IMR-90 (cell line): ENCODE measurements around the gene GLRX2. TPM values are rescaled to one million over a fixed set of nuclear protein-coding genes. Genes with fewer than 3 reads are reported as not detected.

ENCODE experiments used
- ATAC-seq: fragments of 200-7000 bp; cut with Tn5 transposase; 2 replicates; pipeline ENCODE4 v1.9.1; 2020; ENCODE audit warnings: low read depth, mild to moderate bottlenecking, moderate library complexity
- BruUV-seq: library from RNA; stranded (reverse); fragments of 400-500 nt; replicated peaks from 2 replicates; lab custom pipeline; 2021; lab: Mats Ljungman, UMichigan
- CTCF ChIA-PET: fragments of 300-600 bp; formaldehyde crosslinking; extraction: SDS; loops from one replicate; lab custom pipeline; 2021; ENCODE audit warnings: antibody characterized with exemption; lab: Yijun Ruan, JAX
- POLR2A ChIA-PET: fragments of 300-600 bp; sonication (Branson Sonifier 250); formaldehyde crosslinking; loops from one replicate; lab custom pipeline; 2022; ENCODE audit warnings: antibody characterized with exemption; ENCODE audit not compliant: unreplicated experiment; lab: Charles Lee
- DNase-seq: peaks from one replicate; pipeline ENCODE4 v3.0.0; 2013
- H2AFZ ChIP-seq: replicated peaks from 2 replicates; pipeline ENCODE3; 2013; ENCODE audit warnings: low read length, mild to moderate bottlenecking; ENCODE audit not compliant: poor library complexity
- H2AK5ac ChIP-seq: 2 replicates; pipeline ENCODE4 v1.6.1; 2013; ENCODE audit warnings: low read depth, low read length, inconsistent platforms
- H2AK9ac ChIP-seq: replicated peaks from 2 replicates; pipeline ENCODE3; 2013; ENCODE audit warnings: mild to moderate bottlenecking, low read depth, low read length, moderate library complexity; ENCODE audit not compliant: poor library complexity
- H2BK120ac ChIP-seq: 2 replicates; pipeline ENCODE4 v1.6.1; 2013; ENCODE audit warnings: low read depth, low read length, inconsistent platforms
- H2BK15ac ChIP-seq: 3 replicates; pipeline ENCODE4 v1.6.1; 2013; ENCODE audit warnings: low read depth, low read length, inconsistent platforms
- H2BK20ac ChIP-seq: 2 replicates; pipeline ENCODE4 v1.6.1; 2013; ENCODE audit warnings: low read depth, mild to moderate bottlenecking, inconsistent platforms, low read length, moderate library complexity
- H2BK5ac ChIP-seq: 2 replicates; pipeline ENCODE4 v1.6.1; 2013; ENCODE audit warnings: mild to moderate bottlenecking, low read depth, low read length, inconsistent platforms; ENCODE audit not compliant: poor library complexity, severe bottlenecking
- H3K14ac ChIP-seq: replicated peaks from 2 replicates; pipeline ENCODE4 v1.6.1; 2013; ENCODE audit warnings: low read depth, low read length, inconsistent platforms
- H3K18ac ChIP-seq: 2 replicates; pipeline ENCODE4 v1.6.1; 2013; ENCODE audit warnings: low read depth, low read length, control low read depth
- H3K23ac ChIP-seq: 2 replicates; pipeline ENCODE4 v1.6.1; 2013; ENCODE audit warnings: low read depth, low read length, inconsistent platforms
- H3K27ac ChIP-seq: 2 replicates; pipeline ENCODE4 v1.5.1; 2013; ENCODE audit warnings: mild to moderate bottlenecking, control low read depth, low read length; ENCODE audit not compliant: insufficient read depth
- H3K27me3 ChIP-seq: 2 replicates; pipeline ENCODE4 v1.6.1; 2013; ENCODE audit warnings: low read length; ENCODE audit not compliant: control insufficient read depth, insufficient read depth
- H3K36me3 ChIP-seq: 2 replicates; pipeline ENCODE4 v1.6.1; 2013; ENCODE audit warnings: low read length, mixed read lengths; ENCODE audit not compliant: control insufficient read depth, insufficient read depth
- H3K4ac ChIP-seq: 2 replicates; pipeline ENCODE4 v1.6.1; 2013; ENCODE audit warnings: low read depth, low read length, inconsistent platforms
- H3K4me1 ChIP-seq: 2 replicates; pipeline ENCODE4 v1.6.1; 2013; ENCODE audit warnings: low read length, mixed read lengths; ENCODE audit not compliant: control insufficient read depth, insufficient read depth
- H3K4me2 ChIP-seq: 2 replicates; pipeline ENCODE4 v1.6.1; 2013; ENCODE audit warnings: low read depth, mild to moderate bottlenecking, control low read depth, low read length, moderate library complexity
- H3K4me3 ChIP-seq: 2 replicates; pipeline ENCODE4 v1.5.1; 2013; ENCODE audit warnings: low read depth, mild to moderate bottlenecking, control low read depth, low read length, moderate library complexity; ENCODE audit not compliant: insufficient read depth
- H3K56ac ChIP-seq: 2 replicates; pipeline ENCODE4 v1.6.1; 2013; ENCODE audit warnings: low read length, inconsistent platforms; ENCODE audit not compliant: insufficient read depth; ENCODE audit errors: extremely low read depth
- H3K79me1 ChIP-seq, 2 experiments: 2 replicates each; pipeline ENCODE4 v1.6.1; 2013; ENCODE audit warnings: low read length in 2 of 2, inconsistent platforms in 1 of 2, low read depth in 1 of 2
- H3K9ac ChIP-seq: 2 replicates; pipeline ENCODE4 v1.6.1; 2013; ENCODE audit warnings: low read depth, low read length, control low read depth
- H3K9me1 ChIP-seq: 2 replicates; pipeline ENCODE4 v1.6.1; 2013; ENCODE audit warnings: low read length, inconsistent platforms; ENCODE audit not compliant: insufficient read depth
- H3K9me3 ChIP-seq: 2 replicates; pipeline ENCODE4 v1.6.1; 2013; ENCODE audit warnings: low read length; ENCODE audit not compliant: control insufficient read depth, insufficient read depth
- H4K20me1 ChIP-seq: 2 replicates; pipeline ENCODE4 v1.6.1; 2013; ENCODE audit warnings: low read length, inconsistent platforms; ENCODE audit not compliant: insufficient read depth
- H4K5ac ChIP-seq: 2 replicates; pipeline ENCODE4 v1.6.1; 2013; ENCODE audit warnings: mild to moderate bottlenecking, low read depth, low read length, control low read depth
- H4K8ac ChIP-seq, 2 experiments: 2 replicates each; pipeline ENCODE4 v1.6.1; 2013; ENCODE audit warnings: low read depth in 2 of 2, low read length in 2 of 2, control low read depth in 1 of 2, inconsistent platforms in 1 of 2
- H4K91ac ChIP-seq: 2 replicates; pipeline ENCODE4 v1.6.1; 2013; ENCODE audit warnings: low read depth, low read length, inconsistent platforms; ENCODE audit not compliant: insufficient read depth
- ELK1 ChIP-seq: fragments of 150-350 bp; IDR thresholded peaks from 2 replicates; pipeline ENCODE4 v1.6.1; 2016; ENCODE audit warnings: low read depth, mild to moderate bottlenecking, low read length, moderate library complexity, borderline replicate concordance
- RAD21 ChIP-seq: IDR thresholded peaks from 2 replicates; pipeline ENCODE4 v1.6.1; 2012; ENCODE audit warnings: low read length, improper control_type of control experiment
- USF2 ChIP-seq: fragments of 150-350 bp; IDR thresholded peaks from 2 replicates; pipeline ENCODE4 v1.6.1; 2017; ENCODE audit warnings: mild to moderate bottlenecking, antibody characterized with exemption, low read length, low read depth
- WGBS, 2 experiments: methylation state at CpG; one replicate each; pipeline versions ENCODE4 v1.1.5 to v1.1.7; 2013; ENCODE audit warnings: missing lambda C conversion rate in 2 of 2; ENCODE audit not compliant: insufficient read length in 1 of 2; ENCODE audit errors: extremely low coverage in 2 of 2; 5-methylcytosine and 5-hydroxymethylcytosine counted together
- dilution Hi-C: fragments of 300-500 bp; cut with HindIII; formaldehyde crosslinking; loops from one replicate; pipeline ENCODE4 v1.14.3; 2018; ENCODE audit warnings: low sequenced_read_pairs; ENCODE audit not compliant: unreplicated experiment
- in situ Hi-C: fragments of 300-500 bp; cut with MboI; formaldehyde crosslinking; loops from 3 replicates; pipeline ENCODE4 v1.14.3; 2019; ENCODE audit warnings: low sequenced_read_pairs, inconsistent platforms, mixed read lengths
- intact Hi-C: fragments of 100-400 bp; cut with micrococcal nuclease; formaldehyde crosslinking; loops from 2 replicates; pipeline ENCODE4 v1.10.0; 2022
- polyA plus RNA-seq, 3 experiments: library from polyadenylated mRNA; depleted of rRNA; stranded (reverse); fragments of >200 nt; gene quantifications; 2 replicates each; pipeline ENCODE4 v1.2.3, GENCODE V29; 2012; ENCODE audit warnings: low replicate concordance in 1 of 3
- total RNA-seq: library from RNA; depleted of rRNA; stranded (reverse); fragments of >200 nt; gene quantifications from 2 replicates; pipeline ENCODE4 v1.2.3, GENCODE V29; 2012

Gene GLRX2
- total and polyA plus RNA-seq, 2 of the 4 experiments (the other 2 are of a cell fraction) = 2.0 to 15.9 TPM

GRCh38 chr1:193103759-193104501, 1.3 kb downstream of the GLRX2 start:
- no peak for TF ChIP-seq ELK1
- no peak for TF ChIP-seq RAD21
- TF ChIP-seq USF2 = no peak
- peak overlapping the region; percentile 71 for H3K9ac ChIP-seq
- no peak overlapping the region; the same call in 1 of the 2 replicates for H2AK5ac ChIP-seq
- H3K27me3 ChIP-seq = no peaks in the 10 kb centered on the region
- H2BK120ac ChIP-seq = no peak overlapping the region
- H2BK20ac ChIP-seq = no peak overlapping the region
- H3K27ac ChIP-seq = peak overlapping the region; percentile 74
- H2AFZ ChIP-seq = peak overlapping the region; percentile 94
- no peaks in the 10 kb centered on the region for H3K9me3 ChIP-seq
- H2BK15ac ChIP-seq = 0 out of 3 replicates have a peak overlapping the region, but pooled peaks have one; percentile 7
- intact Hi-C loops = loop anchor here (2.0 kb wide), 1 partner anchor 45 kb away; the partner anchor contains the start of genes RO60 and UCHL5
- H3K4ac ChIP-seq = peak overlapping the region; percentile 76
- H3K36me3 ChIP-seq = peaks cover 7% of the 10 kb centered on the region
- in situ Hi-C loops = no loop called here
- peak overlapping the region; percentile 93 for H3K14ac ChIP-seq
- H2BK5ac ChIP-seq = peak overlapping the region; percentile 81
- peaks cover 8% of the 10 kb centered on the region; the same call in 1 of the 2 replicates for H4K20me1 ChIP-seq
- peak overlapping the region; percentile 90 for H3K4me3 ChIP-seq
- 40% methylated on average over 1 of the region's 9 CpGs; no CpG with 5 or more reads in 1 of the 2 experiments for WGBS, 2 experiments
- peak overlapping the region; percentile 75 for H3K56ac ChIP-seq
- peak overlapping the region; percentile 96 for H3K23ac ChIP-seq
- peak overlapping the region; percentile 89 for H2AK9ac ChIP-seq
- peak overlapping the region; percentile 6 to 56; a peak in 2 of 4 replicates for H4K8ac ChIP-seq
- no peak overlapping the region for H4K5ac ChIP-seq
- BruUV-seq = TSS peak; percentile 42
- peaks cover 2% of the 10 kb centered on the region; the same call in 1 of the 2 replicates for H3K9me1 ChIP-seq
- H3K18ac ChIP-seq = no peak overlapping the region
- CTCF ChIA-PET = interaction anchor here (0.6 kb wide), 3 partner anchors 62 to 1202 kb away, joined by 3 to 4 read pairs (median 3); no protein-coding TSS in a partner anchor
- dilution Hi-C loops = no loop called here
- H3K4me1 ChIP-seq = no peaks in the 10 kb centered on the region
- H3K79me1 ChIP-seq = peaks cover 15 to 35% of the 10 kb centered on the region in 2 experiments
- DNase-seq (no peak), ATAC-seq (no peak)
- POLR2A ChIA-PET = interaction anchor here (1.4 kb wide), 1 partner anchor 18 kb away, joined by 5 read pairs; the partner anchor contains the start of gene CDC73
- 0 out of 2 replicates have a peak overlapping the region, but pooled peaks have one; percentile 12 for H4K91ac ChIP-seq
- peak overlapping the region; percentile 93 for H3K4me2 ChIP-seq
